HepG2 (cell line): ENCODE data around the gene NACC2.

Experiments used
- CTCF ChIP-seq: sonication (generic); formaldehyde crosslinking; IDR thresholded peaks from 2 replicates; pipeline ENCODE4 v1.5.0; 2020; ENCODE audit warnings: mild to moderate bottlenecking, missing genetic modification reagents, moderate library complexity
- PATZ1 ChIP-seq: sonication (generic); formaldehyde crosslinking; IDR thresholded peaks from 2 replicates; pipeline ENCODE4 v1.4.0; 2020; ENCODE audit warnings: missing genetic modification reagents
- POLR2A ChIP-seq, 2 experiments: IDR thresholded peaks; 2 replicates each; pipeline ENCODE4 v1.6.1; 2011; ENCODE audit warnings: low read depth in 2 of 2, low read length in 2 of 2, mild to moderate bottlenecking in 1 of 2, moderate library complexity in 1 of 2; ENCODE audit not compliant: insufficient read depth in 1 of 2
- REPIN1 ChIP-seq: sonication (generic); formaldehyde crosslinking; IDR thresholded peaks from 2 replicates; pipeline ENCODE4 v1.8.0; 2022; ENCODE audit warnings: missing genetic modification reagents, low read depth, mild to moderate bottlenecking, borderline replicate concordance
- SAFB2 ChIP-seq: sonication (generic); formaldehyde crosslinking; IDR thresholded peaks from 2 replicates; pipeline ENCODE4 v1.5.1; 2020; ENCODE audit warnings: missing genetic modification reagents, low read depth, mild to moderate bottlenecking, borderline replicate concordance
- ZBTB26 ChIP-seq: IDR thresholded peaks from 2 replicates; pipeline ENCODE4 v1.6.1; 2016; ENCODE audit warnings: missing compliant biosample characterization, missing genetic modification reagents, borderline replicate concordance
- ZFX ChIP-seq: sonication (generic); formaldehyde crosslinking; IDR thresholded peaks from 2 replicates; pipeline ENCODE4 v1.4.0; 2020; ENCODE audit warnings: mild to moderate bottlenecking, low read depth, missing genetic modification reagents, moderate library complexity
- ZNF121 ChIP-seq: sonication (generic); formaldehyde crosslinking; IDR thresholded peaks from 2 replicates; pipeline ENCODE4 v1.5.0; 2020; ENCODE audit warnings: mild to moderate bottlenecking, missing genetic modification reagents
- ZNF335 ChIP-seq: sonication (generic); formaldehyde crosslinking; IDR thresholded peaks from 2 replicates; pipeline ENCODE4 v1.4.0; 2020; ENCODE audit warnings: missing genetic modification reagents
- TF ChIP-seq, protein P1 (sequence below): sonication (generic); formaldehyde crosslinking; conservative IDR thresholded peaks from 2 replicates; pipeline ENCODE4 v1.8.1; 2023; ENCODE audit warnings: missing genetic modification reagents

DNA sequence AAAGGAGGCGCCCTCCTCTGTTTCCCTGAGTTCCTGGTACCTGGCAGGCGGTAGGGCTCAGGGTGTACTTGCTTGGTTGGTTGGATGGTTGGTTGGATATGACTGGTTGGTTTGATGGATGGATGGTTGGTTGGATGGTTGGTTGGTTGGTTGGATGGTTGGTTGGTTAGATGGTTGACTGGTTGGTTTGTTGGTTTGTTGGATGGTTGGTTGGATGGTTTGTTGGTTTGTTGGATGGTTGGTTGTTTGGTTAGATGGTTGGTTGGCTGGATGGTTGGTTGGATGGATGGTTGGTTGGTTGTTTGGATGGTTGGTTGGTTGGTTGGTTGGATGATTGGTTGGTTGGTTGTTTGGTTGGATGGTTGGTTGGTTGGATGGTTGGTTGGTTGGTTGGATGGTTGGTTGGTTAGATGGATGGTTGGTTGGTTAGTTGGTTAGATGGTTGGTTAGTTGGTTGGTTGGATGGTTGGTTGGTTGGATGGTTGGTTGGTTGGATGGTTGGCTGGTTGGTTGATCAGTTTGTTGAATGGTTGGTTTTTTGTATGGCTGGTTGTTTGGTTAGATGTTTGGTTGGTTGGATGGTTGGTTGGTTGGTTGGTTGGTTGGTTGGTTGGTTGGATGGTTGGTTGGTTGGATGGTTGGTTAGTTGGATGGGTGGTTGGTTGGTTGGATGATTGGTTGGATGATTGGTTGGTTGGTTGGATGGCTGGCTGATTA is 30.0 kb upstream of the NACC2 start:
- TF ChIP-seq ZFX (CRISPR knock-in tag): no peak
- no peak for TF ChIP-seq ZNF335 (CRISPR knock-in tag)
- TF ChIP-seq, protein P1, sequence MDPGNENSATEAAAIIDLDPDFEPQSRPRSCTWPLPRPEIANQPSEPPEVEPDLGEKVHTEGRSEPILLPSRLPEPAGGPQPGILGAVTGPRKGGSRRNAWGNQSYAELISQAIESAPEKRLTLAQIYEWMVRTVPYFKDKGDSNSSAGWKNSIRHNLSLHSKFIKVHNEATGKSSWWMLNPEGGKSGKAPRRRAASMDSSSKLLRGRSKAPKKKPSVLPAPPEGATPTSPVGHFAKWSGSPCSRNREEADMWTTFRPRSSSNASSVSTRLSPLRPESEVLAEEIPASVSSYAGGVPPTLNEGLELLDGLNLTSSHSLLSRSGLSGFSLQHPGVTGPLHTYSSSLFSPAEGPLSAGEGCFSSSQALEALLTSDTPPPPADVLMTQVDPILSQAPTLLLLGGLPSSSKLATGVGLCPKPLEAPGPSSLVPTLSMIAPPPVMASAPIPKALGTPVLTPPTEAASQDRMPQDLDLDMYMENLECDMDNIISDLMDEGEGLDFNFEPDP (CRISPR knock-in tag): no peak
- TF ChIP-seq ZBTB26 (CRISPR knock-in tag): no peak
- TF ChIP-seq ZNF121 (CRISPR knock-in tag): no peak
- TF ChIP-seq REPIN1: no peak
- no peak for TF ChIP-seq PATZ1
- TF ChIP-seq CTCF (CRISPR knock-in tag): no peak
- no peak for TF ChIP-seq POLR2A (IDR thresholded peaks at IDR 0.05; ENCODE audit: insufficient read depth in 1 of 2, low read depth in 2 of 2, low read length in 2 of 2)
- TF ChIP-seq SAFB2: no peak
